HG02759 (cell line): ENCODE data around the gene WIZ.

Experiments used
- ATAC-seq: cut with Tn5 transposase; IDR thresholded peaks from one replicate; pipeline ENCODE4 v1.9.1; 2021; ENCODE audit warnings: mild to moderate bottlenecking, moderate library complexity; ENCODE audit not compliant: unreplicated experiment

WIZ gene

DNA sequence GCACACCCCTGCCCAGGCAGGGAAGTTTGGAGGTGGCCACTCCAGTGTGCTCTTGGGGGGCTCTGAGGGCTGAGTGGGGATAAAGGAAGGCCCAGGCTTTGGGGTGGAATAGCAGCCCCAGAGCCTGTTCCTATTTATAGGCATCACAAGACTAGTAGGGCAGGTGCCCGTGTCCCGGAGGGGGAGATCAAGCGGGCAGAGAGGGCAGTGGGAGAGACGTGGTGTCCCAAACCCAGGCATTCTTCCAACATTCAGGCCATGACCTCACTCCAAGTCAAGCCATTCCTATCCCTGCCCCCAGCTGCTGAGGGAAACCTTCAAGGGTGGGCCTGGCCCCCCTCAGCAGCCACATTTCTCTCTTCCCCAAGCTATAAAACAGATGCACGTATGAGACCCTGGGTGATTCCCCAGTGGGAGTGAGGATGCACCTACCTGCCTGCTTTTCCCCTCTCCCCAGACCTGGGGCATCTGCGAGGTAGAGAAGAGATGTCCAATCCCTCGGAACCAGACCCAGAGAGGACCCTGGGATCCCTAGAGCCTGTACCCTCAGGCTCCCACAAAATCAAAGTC lies 3.9 kb downstream of the WIZ start:
- ATAC-seq = no peak

DNA sequence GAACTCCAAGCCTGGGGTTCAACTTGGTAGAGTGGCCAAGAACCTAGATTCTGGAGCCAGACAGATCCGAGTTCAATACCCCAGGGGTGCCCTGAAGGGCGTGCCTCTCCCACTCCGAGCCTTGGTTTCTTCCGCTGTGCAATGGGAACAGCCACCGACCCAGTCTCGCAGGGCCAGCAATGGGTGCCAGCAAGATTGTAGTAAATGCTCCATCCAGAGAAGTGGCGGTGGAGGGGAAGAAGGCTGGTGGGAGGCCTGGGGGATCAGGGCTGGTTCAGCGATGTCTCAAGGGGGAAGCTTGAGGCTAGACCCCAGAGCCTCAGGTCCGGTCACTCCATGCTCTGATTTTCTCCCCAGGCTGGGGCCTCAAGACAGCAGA lies 4.5 kb downstream of the WIZ start:
- no peak for ATAC-seq

DNA sequence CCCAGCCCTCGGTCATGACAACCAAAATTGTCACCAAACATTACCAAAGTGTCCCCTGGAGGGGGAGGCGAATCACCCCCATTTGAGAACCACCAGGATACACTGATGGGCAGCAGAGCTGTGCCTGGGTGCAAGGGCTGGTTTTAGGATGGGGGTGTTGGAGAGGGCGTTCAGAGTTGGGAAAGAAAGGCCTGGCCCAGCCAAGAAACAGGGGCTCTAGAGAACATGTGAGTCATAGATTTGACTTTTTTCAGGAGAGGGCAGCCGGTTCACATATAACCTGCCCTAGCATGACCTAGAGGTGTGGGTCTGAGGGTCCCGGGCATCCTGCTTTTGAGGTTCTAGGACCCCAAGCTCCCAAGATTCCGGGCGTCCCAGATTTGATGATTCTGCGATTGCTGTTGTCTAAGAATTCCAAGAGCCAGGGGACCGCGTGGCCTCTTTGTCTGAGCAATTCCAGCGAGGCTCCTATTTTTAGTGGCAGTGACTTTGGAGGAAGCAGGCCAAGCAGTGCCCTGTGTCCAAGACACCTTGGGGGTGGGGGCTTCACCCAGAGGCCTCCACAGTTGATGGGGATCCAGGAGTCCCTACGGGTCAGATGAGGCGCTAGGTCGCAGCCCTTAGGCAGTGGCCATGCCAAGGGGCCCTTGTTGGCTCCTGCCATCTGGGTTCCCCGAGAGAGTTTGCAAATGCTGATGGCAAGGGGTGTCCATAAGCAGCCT lies 5.1 kb downstream of the WIZ start:
- no peak for ATAC-seq

DNA sequence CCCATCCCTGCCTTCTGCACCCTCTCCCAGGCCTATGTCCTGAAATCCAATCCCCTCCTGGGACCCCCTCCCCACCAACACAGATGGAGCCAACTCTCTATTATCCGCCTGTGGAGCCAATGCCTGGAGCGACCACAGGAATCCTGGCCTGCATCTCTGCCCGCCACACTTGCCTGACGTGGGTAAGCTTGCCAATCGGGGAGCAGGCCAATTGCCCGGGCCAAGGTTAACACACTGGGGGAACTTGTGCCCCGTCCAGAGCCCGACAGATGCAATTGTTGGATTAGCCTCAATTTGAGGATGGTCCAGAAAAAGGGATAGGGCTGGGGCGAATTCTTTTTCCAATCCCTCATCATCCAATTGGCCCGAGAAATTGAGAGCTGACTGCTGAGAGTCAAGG lies 5.9 kb downstream of the WIZ start:
- no peak for ATAC-seq

DNA sequence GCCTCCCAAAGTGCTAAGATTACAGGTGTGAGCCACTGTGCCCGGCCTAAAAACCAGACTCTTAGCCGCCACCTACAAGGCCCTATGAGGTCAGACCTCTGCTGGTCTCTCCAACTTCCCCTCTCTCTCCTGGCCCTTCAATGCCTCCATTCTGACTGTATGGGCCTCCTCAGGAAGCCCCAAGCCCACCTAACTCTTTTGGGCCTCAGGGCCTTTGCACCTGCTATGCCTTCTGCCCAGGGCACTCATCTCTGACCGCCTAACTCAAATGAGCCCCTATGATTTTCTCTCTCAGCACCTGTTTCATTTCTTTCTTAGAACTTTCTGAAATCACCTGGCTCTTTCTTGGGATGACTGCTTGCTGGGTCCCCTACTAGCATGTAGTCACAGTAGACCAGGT lies 6.4 kb downstream of the WIZ start:
- no peak for ATAC-seq

DNA sequence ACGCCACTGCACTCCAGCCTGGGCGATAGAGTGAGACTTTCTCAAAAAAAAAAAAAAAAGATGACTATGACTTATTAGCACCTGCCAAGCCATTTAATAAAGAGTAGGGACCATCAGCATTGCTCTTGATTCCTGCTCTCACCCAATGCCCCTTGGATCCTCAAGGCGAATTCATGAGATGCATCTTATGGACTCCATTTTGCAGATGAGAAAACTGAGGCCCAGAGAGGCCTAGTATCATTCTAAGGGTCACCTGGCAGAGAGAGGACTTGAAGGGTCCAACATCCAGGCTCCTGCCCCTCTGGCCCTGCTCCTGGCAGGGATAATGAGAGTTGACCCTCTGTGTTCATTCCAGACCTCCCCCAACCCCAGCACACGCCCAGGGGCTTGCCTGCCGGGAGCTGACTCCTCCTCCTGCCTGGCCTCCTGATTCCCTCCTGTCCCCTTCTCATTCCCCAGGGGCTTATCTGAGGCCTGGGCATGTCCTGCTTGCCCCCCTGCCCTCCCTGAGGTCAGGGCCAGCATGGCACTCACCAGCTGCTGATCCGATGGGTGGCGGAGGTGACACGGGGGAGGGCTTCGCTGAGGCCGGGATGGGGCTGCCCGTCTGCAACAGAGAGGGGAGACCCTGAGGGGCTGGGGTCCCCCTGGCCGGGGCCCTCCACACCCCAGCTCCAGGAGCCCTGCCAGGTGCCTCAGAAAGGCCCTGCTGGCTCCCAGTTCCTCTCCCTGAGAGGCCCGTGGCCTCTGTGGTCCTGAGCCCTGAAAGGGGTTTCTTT lies 7.4 kb downstream of the WIZ start:
- no peak for ATAC-seq

DNA sequence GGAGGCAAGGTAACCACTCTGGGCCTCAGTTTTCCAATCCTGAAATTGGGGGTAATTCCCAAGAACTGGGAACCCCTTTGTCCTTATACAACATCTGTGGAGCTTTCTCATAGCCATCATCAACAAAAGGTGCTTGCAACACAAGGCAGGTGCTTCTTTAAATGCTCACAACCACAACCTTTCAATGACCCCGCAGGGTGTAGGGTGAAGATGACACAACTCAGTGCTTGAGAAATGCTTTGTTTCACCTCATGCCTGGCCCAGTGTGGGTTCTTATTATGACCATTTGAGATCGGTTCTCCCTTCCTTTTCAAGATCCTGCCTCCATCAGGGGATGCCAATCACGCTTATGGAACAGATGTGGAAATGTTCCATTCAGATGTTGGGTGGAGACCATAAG lies 8.4 kb downstream of the WIZ start:
- ATAC-seq = no peak

DNA sequence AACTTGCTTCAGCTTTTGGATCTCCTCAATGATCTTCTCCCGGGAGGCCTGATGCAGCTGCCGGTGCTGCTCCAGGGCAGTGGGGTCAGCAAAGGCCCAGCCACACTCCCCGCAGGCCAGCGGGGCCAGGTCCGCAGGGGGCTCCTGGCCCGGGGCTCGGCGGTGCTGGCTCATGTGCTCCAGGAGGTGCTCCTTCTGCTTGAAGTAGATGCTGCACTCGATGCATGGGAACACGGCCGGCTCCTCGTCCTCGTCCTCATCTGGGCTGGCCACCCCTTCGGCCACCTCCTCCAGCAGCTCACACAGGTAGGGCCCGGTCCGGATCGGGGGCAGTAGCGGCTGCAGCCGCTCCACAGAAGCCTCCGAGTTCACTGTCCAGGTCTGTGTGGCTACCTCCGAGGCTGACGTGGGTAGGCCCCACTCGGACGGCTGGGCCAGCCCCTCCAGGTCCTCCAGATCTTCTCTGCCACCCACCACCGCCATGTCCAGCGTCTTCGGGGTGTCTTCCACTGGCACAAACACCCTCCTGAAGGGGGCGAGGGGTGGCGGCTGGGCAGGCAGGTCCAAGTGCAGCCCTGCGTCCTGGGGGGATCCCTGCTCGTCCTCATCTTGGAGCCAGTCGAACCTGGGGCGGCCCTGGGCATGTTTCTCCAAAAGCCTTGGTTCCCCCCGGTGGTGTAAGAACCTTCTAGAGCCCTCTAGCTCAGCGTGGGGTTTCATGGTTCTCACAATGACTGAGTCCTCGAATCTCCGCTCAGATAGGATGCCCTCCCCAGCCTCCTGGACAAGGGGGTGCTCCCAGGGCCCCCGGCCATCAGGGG lies 9.7 kb downstream of the WIZ start:
- no peak for ATAC-seq

DNA sequence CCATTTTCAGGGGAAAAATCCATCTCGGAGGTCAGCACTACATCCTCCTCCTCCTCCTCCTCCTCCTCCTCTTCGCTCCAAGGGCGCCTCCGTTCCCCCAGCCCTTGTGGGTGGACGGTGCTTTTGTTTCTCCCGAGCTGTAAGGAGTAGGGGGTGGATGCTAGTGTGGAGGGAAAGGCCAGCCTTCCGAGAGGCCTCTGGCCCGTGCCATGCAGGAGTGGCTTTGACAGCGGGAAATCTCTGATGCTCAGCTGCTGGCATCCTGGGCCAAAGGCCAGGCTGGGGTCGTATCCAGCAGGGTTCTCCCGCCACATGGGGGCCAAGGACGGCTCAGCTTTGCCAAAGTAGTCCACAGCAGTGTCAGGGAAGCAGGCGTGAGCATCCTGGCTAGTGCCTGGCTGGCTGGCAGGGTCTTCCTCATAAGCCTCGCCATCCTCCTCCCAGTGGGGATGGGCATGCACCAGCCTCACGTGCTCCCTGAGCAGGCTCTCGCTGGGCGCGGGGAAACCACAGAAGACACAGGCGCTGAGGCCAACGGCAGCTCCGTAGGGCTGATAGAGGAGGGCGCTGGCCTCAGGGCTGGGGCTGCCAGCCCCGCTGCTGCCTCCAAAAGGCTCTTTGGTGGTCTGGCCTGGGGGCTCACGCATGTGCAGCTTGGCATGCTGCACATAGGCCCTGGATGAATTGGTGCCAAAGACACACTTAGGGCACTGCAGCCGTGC lies 10.5 kb downstream of the WIZ start:
- no peak for ATAC-seq

DNA sequence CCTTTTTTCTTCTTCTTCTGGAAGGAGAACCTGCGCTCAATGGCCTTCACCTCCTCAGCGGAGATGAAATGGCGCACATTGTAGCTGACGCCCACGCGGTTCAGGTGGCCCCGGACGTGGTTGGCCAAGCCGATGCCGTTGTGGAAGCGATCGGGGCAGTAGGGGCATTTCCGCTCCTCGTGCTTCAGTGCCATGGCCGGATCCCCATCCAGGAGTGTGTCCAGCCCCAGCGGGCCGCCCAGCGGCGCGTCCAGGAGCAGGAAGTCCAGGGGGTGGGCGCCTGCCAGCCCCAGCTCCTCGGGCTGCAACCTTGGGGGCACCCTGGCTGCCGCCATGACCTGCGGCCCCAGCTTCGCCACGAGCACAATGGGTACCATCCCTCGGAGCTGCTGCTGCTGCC lies 11.2 kb downstream of the WIZ start:
- ATAC-seq = no peak

DNA sequence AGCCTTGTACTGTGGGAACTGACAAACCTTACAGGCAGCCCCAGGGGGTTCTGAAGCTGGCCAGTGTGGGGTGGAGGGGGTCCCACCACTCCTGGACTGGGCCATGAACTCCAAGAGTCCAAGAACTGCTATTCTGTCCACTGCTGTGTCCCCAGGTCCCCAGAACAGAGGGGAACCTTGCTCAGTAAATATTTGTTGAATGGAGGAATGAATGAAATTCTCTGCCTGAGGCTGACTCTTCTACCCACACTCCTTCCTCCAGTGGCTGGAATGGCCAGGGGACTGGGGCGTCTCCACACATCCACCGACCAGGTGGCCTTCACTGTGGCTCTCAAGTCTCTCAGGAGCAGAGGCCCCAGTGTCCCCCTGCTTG lies 11.6 kb downstream of the WIZ start:
- no peak for ATAC-seq

DNA sequence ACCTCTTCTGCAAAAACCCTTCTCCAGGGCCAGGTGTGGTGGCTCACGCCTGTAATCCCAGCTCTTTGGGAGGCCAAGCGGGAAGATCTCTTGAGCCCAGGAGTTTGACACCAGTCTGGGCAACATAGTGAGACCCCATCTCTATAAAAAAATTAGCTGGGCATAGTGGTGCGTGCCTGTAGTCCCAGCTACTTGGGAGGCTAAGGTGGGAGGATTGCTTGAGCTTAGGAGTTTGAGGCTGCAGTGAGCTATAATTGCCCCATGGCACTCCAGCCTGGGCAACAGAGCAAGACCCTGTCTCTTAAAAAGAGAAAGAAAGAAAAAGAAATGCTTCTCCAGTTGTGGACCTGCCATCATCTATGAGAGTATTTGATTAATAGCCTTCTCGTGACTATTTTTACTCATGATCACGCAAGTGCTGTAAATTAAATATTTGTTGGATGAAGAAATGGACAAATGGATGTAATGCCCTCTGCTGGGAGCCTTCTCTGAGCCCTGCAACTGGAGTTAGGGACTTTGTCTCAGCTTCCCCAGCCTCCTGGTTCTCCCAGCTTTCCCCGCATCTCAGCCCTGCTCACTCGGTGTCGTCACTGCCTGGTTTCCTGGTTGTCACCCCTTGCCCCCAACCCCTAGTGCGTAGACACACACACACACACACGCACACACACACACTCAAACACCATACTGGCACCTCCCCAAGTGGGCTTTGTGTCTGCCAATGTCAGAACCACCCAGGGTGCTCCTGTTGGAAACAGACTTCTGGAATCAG lies 12.2 kb downstream of the WIZ start:
- no peak for ATAC-seq

DNA sequence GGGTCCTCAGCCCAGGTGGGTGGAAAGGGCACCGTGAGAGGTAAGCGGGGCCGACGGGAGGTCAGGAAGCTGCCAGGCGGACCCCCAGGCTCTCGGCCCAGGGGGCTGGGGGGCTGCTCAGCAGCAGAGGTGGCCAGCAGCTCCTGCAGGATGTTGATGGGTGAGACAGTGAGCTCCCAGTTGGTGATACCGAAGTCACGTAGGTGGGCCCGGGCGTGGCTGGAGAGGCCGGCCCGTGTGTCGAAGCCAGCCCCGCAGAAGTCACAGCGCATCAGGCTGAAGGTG lies 13.0 kb downstream of the WIZ start:
- ATAC-seq = no peak

DNA sequence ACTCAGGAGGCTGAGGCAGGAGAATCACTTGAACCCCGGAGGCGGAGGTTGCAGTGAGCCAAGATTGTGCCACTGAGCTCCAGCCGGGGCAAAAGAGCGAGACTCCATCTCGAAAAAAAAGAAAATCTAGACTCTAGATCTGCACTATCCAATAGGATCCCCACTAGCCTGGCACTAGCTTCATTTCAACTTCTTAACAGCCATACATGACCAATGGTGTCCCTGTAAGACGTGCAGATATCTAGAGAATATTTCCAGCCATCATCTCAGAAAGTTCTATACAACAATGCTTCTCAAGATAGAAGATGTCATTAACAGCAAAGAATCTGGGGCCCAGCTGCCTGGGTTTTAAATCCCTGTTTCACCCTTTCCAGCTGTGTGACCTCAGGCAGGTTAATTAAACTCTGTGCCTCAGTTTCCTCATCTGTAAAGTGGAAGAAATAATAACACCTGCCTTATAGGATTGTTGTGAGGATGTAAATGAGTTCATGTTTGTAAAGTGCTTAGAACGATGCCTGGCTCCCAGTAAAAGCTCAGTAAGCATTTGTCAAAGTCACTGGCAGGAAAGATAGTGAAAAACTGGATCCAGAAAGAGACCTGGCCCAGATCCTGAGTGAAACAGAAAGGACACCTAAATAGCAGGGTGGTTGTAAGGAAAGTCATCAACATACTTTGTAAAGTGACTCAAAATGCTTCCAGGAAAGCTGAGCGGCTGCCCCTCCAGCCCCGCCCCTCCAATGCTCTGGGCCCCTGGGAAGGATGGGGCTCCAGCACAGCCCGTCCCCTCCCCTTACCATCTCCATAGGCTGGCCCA lies 13.5 kb downstream of the WIZ start:
- no peak for ATAC-seq

DNA sequence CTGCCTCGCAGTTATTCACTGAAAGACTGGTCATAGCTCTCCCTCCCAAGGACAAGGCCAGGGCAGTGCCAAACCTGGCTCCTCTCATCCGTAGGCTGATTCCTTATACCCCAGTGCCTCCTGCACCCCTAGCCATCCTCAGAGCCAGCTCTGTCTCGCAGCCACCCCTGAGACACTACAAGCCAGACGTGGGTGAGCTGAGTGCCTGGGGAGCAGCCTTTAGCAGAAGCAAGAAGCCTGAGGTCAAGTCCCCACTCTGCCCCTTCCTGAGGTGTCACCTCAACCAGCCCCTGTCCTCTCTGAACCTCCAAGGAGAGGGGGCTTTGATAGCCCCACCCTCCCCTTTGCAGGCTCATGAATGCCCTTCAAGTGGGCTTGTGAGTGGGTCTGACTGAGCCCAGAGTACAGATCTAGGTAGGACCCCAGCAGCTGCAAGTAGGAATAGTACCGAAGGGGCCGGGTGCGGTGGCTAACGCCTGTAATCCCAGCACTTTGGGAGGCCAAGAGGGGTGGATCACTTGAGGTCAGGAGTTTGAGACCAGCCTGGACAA lies 16.2 kb downstream of the WIZ start:
- ATAC-seq = no peak

DNA sequence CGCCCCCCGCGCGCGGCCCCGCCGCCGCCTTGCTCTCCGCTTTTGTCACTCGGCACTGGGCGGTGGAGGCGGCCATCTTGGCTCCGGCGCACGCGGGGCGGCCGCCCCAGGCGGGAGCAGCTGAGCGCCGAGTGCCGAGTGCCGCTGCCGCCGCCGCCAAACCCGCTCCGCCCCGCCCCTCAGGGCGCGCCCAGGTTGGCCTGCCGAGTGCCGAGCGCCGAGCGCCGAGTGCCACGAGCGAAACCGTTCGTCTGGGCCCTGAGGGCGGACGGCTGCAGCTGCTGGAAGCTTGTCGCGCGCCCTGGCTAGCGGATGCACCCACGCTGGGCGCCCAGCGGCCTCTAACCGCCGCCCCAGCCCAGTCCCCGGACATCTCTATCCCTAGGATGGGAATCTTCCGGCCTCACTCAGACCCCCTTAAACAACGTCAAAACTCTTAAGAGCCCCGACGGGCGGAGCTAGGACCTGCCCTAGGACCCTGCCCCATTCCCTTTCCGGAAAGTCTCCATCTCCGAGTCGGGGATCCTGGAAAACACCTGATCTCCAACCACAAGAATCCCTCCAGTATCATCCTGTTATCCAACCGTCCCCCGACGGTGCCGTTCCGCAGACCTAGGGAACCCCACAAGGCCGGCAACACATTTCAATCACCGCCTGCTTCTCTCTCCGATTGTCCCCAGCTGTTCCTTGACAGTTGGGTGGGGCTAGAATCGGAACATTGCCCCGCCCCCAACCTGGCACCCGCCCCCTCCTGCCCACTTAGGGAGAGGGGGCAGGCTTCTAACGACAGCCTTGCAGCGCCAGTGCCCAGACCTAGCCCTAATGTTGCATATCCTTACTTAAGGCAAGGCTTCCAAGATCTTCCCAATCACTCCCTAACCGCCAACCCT lies 16.9 kb downstream of the WIZ start:
- peak; percentile 73 for ATAC-seq

DNA sequence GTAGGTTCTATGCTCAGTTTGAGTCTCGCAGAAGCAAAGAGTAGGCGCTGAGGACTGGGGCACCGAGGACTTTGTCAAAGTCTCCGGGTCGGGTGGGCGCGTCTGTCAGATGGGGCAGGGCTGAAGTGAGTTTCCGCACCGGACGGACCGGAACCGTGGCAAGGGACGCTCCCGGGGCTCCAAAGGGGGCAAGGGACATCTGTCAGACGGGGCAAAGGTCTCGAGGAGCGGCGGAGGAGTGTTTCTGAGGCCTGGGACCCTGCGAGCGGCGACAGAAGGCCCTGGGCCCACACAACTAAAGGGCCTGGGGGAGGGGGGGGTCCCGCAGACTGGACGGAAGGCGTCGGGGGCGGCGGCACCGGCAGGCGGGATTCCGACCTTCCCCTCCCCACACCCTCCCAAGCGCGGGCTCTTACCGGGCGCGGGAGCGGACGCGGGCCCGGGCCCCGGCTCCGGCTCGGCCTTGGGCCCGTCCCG lies 17.7 kb downstream of the WIZ start:
- ATAC-seq = no peak

DNA sequence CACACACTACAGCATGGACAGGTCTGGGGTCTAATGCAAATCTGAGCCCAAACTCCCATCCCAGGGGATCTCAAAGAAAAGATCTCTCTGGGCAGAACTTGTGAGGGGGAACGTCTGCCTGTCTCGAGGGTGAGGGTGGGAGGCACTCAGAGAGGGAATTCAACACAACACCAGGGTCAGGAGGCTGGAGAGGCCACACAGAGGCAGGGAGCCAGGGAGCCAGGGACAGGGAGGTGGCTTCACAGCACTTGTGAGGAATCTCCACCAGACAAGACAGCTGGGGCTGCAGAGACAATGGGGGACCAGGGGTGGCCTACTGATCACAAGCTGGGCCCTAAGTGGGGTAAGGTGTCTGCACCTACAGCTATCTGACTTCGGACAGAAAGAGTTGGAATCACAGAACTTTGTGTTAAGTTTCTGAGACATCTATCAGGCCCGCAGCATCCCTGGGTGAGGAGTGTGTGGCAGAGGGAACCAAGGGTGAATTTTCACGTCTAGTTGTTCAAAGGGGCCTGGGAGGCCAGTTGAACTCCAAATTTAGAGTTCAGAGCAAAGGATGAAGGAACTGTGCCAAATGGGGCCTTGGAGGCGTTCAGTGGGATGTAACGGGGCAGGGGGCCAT lies 18.2 kb downstream of the WIZ start:
- no peak for ATAC-seq
